ENCODE measurements around the gene WNT7A.
"Not testable (repeated sequence)": the region's sequence is repeated elsewhere in the genome, so short reads cannot be mapped to it uniquely, and the experiment has no call there.

The WNT7A gene

DNA sequence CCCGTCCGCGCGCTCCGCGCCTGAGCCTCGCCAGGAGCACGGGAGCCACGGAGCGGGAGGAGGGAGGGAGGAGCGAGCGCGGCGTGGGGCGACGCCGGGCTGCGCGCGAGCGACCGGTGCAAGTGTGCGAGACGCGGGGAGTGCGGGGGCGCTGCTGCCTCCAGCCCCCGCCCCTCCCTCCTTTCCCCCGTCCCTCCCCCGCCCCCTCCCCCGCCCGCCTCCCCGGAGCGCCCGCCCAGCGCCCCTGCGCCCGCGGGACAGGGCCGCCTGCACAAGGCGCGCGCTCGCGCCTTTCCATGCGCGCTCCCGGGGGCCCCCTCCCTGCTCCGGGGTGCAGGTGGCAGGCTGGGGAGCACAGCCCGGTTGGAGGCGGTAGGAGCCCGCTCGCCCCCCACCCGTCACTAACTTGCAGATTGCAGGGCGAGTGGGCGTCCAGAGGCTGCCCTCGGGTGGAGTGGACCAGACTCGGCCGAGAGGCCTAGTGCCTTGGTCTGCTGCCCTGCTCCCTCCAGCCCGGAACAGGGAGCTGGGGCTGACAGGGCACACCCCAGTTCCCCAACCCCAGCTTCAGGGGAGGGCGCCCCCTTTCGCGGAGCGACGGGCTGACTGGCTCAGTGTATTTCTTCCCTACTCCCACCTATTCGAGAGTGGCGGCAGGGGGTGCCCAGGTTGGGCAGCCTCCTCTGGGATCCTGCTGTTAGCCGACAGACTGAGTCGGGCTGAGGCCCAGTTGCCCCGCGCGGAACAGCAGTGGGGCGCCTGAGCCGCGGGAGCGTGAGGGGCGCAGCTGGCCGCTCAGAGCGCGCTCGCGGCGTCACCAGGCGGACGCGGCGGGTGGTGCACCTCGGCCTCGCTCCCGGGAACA is at the start of gene WNT7A:
WNT7A (minus strand) TSS at position 126 of the 865 bp plus-strand sequence. CDS start 255 bp downstream, outside the sequence.
- peak; percentile 47 for DNase-seq (ENCODE audit: low read depth)

GRCh38 chr3:13928741-13929140 is 48.9 kb upstream of the WNT7A start:
- not testable (repeated sequence) for DNase-seq (ENCODE audit: low read depth)

GRCh38 chr3:13927295-13927694 is 47.4 kb upstream of the WNT7A start:
- DNase-seq (ENCODE audit: low read depth): no peak

DNA sequence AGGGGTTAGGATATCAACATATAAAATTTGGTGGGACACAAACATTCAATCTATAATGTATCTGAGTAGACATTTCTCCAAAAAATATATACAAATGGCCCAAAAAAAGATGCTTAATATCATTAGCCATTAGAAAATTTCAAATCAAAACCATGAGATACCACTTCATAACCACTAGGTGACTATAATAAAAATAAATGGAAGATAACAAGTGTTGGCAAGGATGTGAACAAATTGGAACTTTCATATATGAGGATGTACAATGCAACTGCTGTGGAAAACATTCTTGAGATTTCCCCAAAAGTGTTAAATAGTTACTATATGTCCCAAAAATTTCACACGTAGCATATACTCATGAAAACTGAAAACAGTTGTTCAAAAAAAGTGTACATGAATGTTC is 36.5 kb upstream of the WNT7A start:
- no peak for DNase-seq (ENCODE audit: low read depth)

DNA sequence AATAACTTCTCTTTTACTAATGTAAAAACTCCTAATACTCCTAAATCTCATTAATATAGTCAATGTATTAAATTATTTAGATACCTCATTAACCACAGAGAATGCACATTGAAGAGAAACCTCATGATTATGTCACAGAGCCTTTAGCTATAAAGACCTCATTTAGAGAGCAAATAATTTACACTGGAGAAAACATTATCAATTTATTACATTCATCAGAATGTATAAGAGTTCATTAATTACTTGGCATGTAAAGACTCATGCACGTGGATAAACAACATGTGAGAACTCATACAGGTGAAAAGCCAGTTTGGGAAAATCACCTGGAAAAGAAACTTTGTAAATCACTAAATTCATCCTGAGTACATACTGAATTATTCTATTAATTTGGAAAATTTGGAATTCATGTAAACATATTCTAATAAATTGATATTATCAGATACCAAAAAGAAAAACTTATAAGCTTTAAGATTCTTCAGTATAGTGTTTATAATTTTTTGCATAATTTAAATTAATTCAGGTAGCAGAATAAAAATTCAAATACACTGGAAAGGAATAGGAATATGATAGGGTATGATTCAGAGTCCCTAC is 22.9 kb upstream of the WNT7A start:
- DNase-seq (ENCODE audit: low read depth): no peak

GRCh38 chr3:13901935-13902584 is 22.2 kb upstream of the WNT7A start:
- no peak for DNase-seq (ENCODE audit: low read depth)

DNA sequence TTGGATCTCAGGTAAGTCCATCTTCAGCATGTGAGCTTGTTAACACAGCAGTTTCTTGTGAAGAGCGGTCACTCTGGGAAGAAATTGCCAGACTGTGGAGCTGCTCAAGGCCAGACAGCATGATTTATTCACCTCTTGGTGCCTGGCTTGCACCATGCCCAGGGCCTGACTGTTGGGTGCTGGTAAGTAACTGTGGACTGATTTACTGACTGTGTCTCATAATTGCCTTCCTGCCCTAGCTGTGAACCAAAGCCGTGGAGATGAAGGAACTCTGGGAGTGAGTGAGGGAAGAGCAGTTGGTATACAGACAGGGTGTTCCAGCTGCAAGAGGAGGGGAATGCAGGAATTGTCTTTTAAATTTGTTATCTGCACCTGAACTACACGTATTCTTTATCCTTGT is 18.5 kb upstream of the WNT7A start:
- no peak for DNase-seq (ENCODE audit: low read depth)

- DNase-seq (ENCODE audit: low read depth): peak; percentile 43
These were observed 16.7 kb upstream of the WNT7A start for GRCh38 chr3:13896473-13897154.

GRCh38 chr3:13895155-13896105 is 15.6 kb upstream of the WNT7A start:
- DNase-seq (ENCODE audit: low read depth): peak; percentile 94

GRCh38 chr3:13894807-13895154 is 14.9 kb upstream of the WNT7A start:
- DNase-seq (ENCODE audit: low read depth): no peak

DNA sequence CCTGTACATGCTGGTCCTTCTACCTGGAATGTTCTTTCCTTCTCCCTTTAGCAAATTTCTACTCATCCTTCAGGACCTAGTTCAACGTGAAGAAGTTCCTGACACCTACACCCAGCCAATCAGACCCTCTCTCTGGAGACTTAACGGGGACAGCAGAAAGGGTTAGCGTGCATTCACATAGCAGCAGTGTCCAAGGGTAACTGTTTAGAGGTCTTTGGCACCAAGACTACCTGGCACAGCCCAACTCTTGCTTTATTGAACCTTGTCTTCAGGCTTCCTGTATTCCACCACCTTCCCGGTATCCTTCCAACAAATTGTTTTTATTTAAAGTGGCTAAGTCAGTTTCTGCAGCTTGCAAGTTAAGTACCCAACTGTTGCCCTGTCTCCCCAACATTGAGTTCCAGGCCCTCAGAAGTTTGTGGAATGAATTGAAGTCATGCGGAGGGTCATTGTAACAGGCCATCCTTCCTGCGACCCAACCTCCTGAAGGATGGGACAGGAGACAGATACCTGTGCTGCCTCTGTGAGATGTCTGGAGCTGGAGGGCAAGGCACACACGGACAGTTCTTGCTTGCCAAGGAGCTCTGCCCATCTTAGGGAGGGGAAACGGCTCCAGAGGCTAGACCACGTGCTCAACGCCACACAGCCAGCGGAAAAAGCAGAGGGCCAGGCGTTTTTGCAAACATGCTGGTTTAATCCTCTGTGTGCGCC is 14.4 kb upstream of the WNT7A start:
- no peak for DNase-seq (ENCODE audit: low read depth)

GRCh38 chr3:13892304-13892703 is 12.4 kb upstream of the WNT7A start:
- DNase-seq (ENCODE audit: low read depth): no peak

- DNase-seq (ENCODE audit: low read depth): no peak
These were observed 11.7 kb upstream of the WNT7A start for GRCh38 chr3:13891492-13892073.

- no peak for DNase-seq (ENCODE audit: low read depth)
These were observed 11.1 kb upstream of the WNT7A start for GRCh38 chr3:13891017-13891392.

DNA sequence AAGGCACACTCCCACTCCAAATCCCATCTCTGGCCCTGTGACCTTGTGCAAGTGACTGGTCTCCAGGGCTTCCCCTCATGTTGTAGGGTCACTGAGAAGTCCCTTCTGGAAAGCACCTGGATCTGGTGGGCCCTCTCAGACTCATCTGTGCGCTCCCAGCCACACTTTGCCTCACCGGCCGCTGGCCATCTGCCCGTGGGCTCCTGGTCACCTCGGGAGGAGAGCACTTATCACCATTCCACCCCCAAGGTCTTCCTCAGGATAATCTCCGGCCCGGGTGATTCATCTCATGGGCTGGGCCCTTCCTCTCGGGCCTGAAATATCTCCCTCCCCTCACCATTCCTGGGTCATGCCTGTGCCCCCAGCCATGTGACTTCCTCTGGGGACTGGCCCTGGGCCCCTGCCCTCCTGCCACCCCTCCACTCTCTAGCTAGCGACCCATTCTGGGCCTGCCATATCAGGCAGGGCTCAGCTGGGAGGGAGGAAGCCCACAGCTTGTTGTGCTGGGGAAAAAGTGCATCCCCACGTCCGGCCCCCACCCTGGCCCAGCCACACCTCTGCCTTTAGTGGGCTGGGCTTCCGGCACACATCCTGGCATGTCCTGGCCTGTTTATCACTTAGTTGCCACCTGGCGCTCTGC is 10.6 kb upstream of the WNT7A start:
- DNase-seq (ENCODE audit: low read depth): no peak

DNA sequence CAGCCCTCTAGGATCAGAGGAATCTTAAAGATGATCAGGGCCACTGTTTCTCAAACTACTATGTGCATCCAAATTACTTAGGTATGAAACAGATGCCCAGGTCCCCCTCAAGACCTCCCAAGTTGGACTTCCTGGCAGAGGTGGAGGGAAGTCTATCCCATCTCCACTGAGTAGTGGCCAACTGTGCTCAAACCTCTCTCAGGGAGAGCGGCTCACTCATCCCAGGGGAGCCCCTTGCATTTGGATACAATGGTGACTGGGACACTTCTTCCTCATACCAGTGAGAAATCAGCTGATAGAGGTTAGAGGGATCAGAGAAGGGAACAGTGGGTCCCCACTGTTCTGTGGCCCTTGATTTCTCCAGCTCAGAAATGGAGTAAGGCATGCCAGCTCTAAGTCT is 8.7 kb upstream of the WNT7A start:
- no peak for DNase-seq (ENCODE audit: low read depth)

GRCh38 chr3:13887495-13888300 is 7.8 kb upstream of the WNT7A start:
- no peak for DNase-seq (ENCODE audit: low read depth)

DNA sequence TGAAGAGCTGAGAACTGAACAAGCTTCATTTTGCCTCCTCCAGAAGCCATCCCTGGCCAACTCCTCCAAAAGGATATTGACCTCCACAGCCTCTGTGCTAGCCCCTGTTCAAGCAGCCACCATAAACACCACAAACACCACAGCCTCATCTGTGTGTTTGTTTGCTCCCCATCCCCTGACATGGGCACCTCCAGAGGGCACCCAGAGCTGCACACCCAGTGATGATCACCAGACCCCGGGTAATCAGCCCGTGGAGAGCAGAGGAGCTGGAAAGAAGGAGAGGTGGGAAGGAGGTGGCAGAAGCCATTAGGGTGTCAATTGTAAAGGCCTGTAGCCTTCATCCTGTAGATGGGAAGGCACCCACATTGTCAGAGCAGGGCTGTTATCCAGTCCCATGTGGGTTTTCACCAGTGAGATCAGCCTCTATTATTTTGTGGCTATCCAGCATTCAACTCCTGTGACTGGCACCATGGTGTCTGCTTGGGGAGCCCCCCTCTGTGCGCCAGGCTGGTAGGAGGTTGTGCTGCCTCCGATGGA is 6.8 kb upstream of the WNT7A start:
- DNase-seq (ENCODE audit: low read depth): no peak

GRCh38 chr3:13885704-13886010 is 5.8 kb upstream of the WNT7A start:
- DNase-seq (ENCODE audit: low read depth): no peak
